Calu3 (cell line): Measurements from ENCODE around the gene XPO1. TPM values are rescaled to one million over a fixed set of nuclear protein-coding genes. Genes with fewer than 3 reads are reported as not detected.

Source experiments
- BruUV-seq: library from RNA; stranded (reverse); fragments of 400-500 nt; replicated peaks from 2 replicates; lab custom pipeline; 2021; lab: Mats Ljungman, UMichigan
- CTCF ChIA-PET: fragments of 300-600 bp; sonication (Branson Sonifier 250); formaldehyde crosslinking; loops from one replicate; lab custom pipeline; 2022; ENCODE audit warnings: antibody characterized with exemption; lab: Charles Lee
- DNase-seq: peaks from one replicate; pipeline ENCODE4 v3.0.0; 2022
- H3K27ac Mint-ChIP-seq: one replicate; pipeline ENCODE4 v1.8.0; 2022; ENCODE audit warnings: mixed read lengths; ENCODE audit not compliant: unreplicated experiment
- H3K27me3 Mint-ChIP-seq: one replicate; pipeline ENCODE4 v1.8.0; 2022; ENCODE audit warnings: mixed read lengths; ENCODE audit not compliant: unreplicated experiment
- H3K36me3 Mint-ChIP-seq: one replicate; pipeline ENCODE4 v1.8.0; 2022; ENCODE audit warnings: mild to moderate bottlenecking, moderate library complexity, mixed read lengths; ENCODE audit not compliant: insufficient read depth, unreplicated experiment
- H3K4me1 Mint-ChIP-seq: one replicate; pipeline ENCODE4 v1.8.0; 2022; ENCODE audit warnings: mild to moderate bottlenecking, low read depth, mixed read lengths; ENCODE audit not compliant: unreplicated experiment
- H3K4me3 Mint-ChIP-seq: one replicate; pipeline ENCODE4 v1.8.0; 2022; ENCODE audit warnings: mild to moderate bottlenecking, low read depth, moderate library complexity, mixed read lengths; ENCODE audit not compliant: unreplicated experiment
- H3K9me3 Mint-ChIP-seq: one replicate; pipeline ENCODE4 v1.8.0; 2022; ENCODE audit warnings: low read depth, mixed read lengths; ENCODE audit not compliant: unreplicated experiment
- CTCF ChIP-seq: fragments of 200-600 bp; IDR thresholded peaks from one replicate; pipeline ENCODE4 v1.8.0; 2022; ENCODE audit warnings: antibody characterized with exemption; ENCODE audit not compliant: unreplicated experiment
- intact Hi-C: fragments of 100-400 bp; cut with micrococcal nuclease; formaldehyde crosslinking; loops from one replicate; pipeline ENCODE4 v1.10.0; 2022; ENCODE audit not compliant: unreplicated experiment
- total RNA-seq: library from RNA; stranded (reverse); gene quantifications from 2 replicates; pipeline ENCODE4 v1.2.3, GENCODE V29; 2022

Gene XPO1
- total RNA-seq, 1 experiment from 2014 or later, result 214 TPM

- Mint-ChIP-seq H3K4me3 (no peak overlapping the region), H3K27ac (no peak overlapping the region), H3K36me3 (peaks cover 5% of the 10 kb centered on the region), H3K4me1 (peaks cover 47% of the 10 kb centered on the region), H3K27me3 (no peaks in the 10 kb centered on the region), H3K9me3 (no peaks in the 10 kb centered on the region)
- DNase-seq, result no peak
- BruUV-seq, result no TSS peak
- intact Hi-C loops, result no loop called here
- CTCF ChIA-PET, result no interaction called here
- TF ChIP-seq CTCF, result no peak
Measured at GRCh38 chr2:61434314-61434713, 103.8 kb downstream of the XPO1 start.

GRCh38 chr2:61433606-61434005, 104.5 kb downstream of the XPO1 start:
- Mint-ChIP-seq H3K4me1 (peaks cover 42% of the 10 kb centered on the region), H3K9me3 (no peaks in the 10 kb centered on the region), H3K36me3 (peaks cover 5% of the 10 kb centered on the region), H3K27me3 (no peaks in the 10 kb centered on the region), H3K4me3 (no peak overlapping the region), H3K27ac (no peak overlapping the region)
- no TSS peak for BruUV-seq
- intact Hi-C loops, result no loop called here
- no peak for TF ChIP-seq CTCF
- no peak for DNase-seq
- CTCF ChIA-PET, result no interaction called here

GRCh38 chr2:61432990-61433389, 105.2 kb downstream of the XPO1 start:
- intact Hi-C loops, result no loop called here
- Mint-ChIP-seq H3K36me3 (peaks cover 5% of the 10 kb centered on the region), H3K27ac (no peak overlapping the region), H3K9me3 (no peaks in the 10 kb centered on the region), H3K27me3 (no peaks in the 10 kb centered on the region), H3K4me1 (peaks cover 42% of the 10 kb centered on the region), H3K4me3 (no peak overlapping the region)
- no TSS peak for BruUV-seq
- CTCF ChIA-PET, result no interaction called here
- TF ChIP-seq CTCF, result no peak
- DNase-seq, result no peak

- H3K9me3 Mint-ChIP-seq, result no peaks in the 10 kb centered on the region
- H3K4me1 Mint-ChIP-seq, result peaks cover 33% of the 10 kb centered on the region
- CTCF ChIA-PET, result interaction anchor here (0.6 to 1.2 kb wide), 3 partner anchors 11 to 228 kb away, joined by 3 to 4 read pairs (median 3); no protein-coding TSS in a partner anchor
- no peaks in the 10 kb centered on the region for H3K27me3 Mint-ChIP-seq
- BruUV-seq, result no TSS peak
- intact Hi-C loops, result no loop called here
- H3K36me3 Mint-ChIP-seq, result peaks cover 5% of the 10 kb centered on the region
- H3K27ac Mint-ChIP-seq, result no peak overlapping the region
- DNase-seq, result no peak
- H3K4me3 Mint-ChIP-seq, result no peak overlapping the region
- no peak for TF ChIP-seq CTCF
Measured at GRCh38 chr2:61431345-61431744, 106.8 kb downstream of the XPO1 start.

Other genes with a start within 250 kb of the XPO1 start
- 89.4 and 94.7 TPM in 2 replicates for gene USP34, start 67.3 kb downstream of the XPO1 start, total RNA-seq